ENCODE measurements around the gene PRKCB.

The PRKCB gene

GRCh38 chr16:24062270-24062817 lies 226.6 kb downstream of the PRKCB start:
- no peaks in the 10 kb centered on the region for H3K4me1 ChIP-seq (ENCODE audit: insufficient read depth, poor library complexity, severe bottlenecking)
- ATAC-seq (ENCODE audit: low read depth), result no peak
- peaks cover 12% of the 10 kb centered on the region for H3K27me3 ChIP-seq (ENCODE audit: insufficient read depth, poor library complexity, severe bottlenecking)
- DNase-seq (ENCODE audit: low spot score), result no peak
- H3K9me3 ChIP-seq (ENCODE audit: severe bottlenecking), result no peaks in the 10 kb centered on the region
- no peak overlapping the region for H3K4me3 ChIP-seq (ENCODE audit: severe bottlenecking)
- no peaks in the 10 kb centered on the region for H3K36me3 ChIP-seq (ENCODE audit: low read depth)
- no peak overlapping the region for H3K27ac ChIP-seq (ENCODE audit: poor library complexity, severe bottlenecking)
- no peak for TF ChIP-seq CTCF (IDR thresholded peaks at IDR 0.05; ENCODE audit: poor library complexity, severe bottlenecking)

GRCh38 chr16:24069036-24069590 lies 233.3 kb downstream of the PRKCB start:
- H3K9me3 ChIP-seq (ENCODE audit: severe bottlenecking), result no peaks in the 10 kb centered on the region
- H3K36me3 ChIP-seq (ENCODE audit: low read depth), result no peaks in the 10 kb centered on the region
- DNase-seq (ENCODE audit: low spot score) (no peak), ATAC-seq (ENCODE audit: low read depth) (no peak)
- no peaks in the 10 kb centered on the region for H3K4me1 ChIP-seq (ENCODE audit: insufficient read depth, poor library complexity, severe bottlenecking)
- no peak overlapping the region for H3K4me3 ChIP-seq (ENCODE audit: severe bottlenecking)
- no peak for TF ChIP-seq CTCF (IDR thresholded peaks at IDR 0.05; ENCODE audit: poor library complexity, severe bottlenecking)
- peaks cover 8% of the 10 kb centered on the region for H3K27me3 ChIP-seq (ENCODE audit: insufficient read depth, poor library complexity, severe bottlenecking)
- H3K27ac ChIP-seq (ENCODE audit: poor library complexity, severe bottlenecking), result no peak overlapping the region

- Histone ChIP-seq H3K36me3 (ENCODE audit: low read depth) (no peaks in the 10 kb centered on the region), H3K27me3 (ENCODE audit: insufficient read depth, poor library complexity, severe bottlenecking) (peaks cover 4% of the 10 kb centered on the region), H3K27ac (ENCODE audit: poor library complexity, severe bottlenecking) (no peak overlapping the region), H3K4me3 (ENCODE audit: severe bottlenecking) (no peak overlapping the region), H3K4me1 (ENCODE audit: insufficient read depth, poor library complexity, severe bottlenecking) (no peaks in the 10 kb centered on the region), H3K9me3 (ENCODE audit: severe bottlenecking) (no peaks in the 10 kb centered on the region)
- peak; percentile 36 for TF ChIP-seq CTCF (IDR thresholded peaks at IDR 0.05; ENCODE audit: poor library complexity, severe bottlenecking)
- DNase-seq (ENCODE audit: low spot score) (no peak), ATAC-seq (ENCODE audit: low read depth) (peak; percentile 55; the same call in 1 of the 3 replicates)
Measured at GRCh38 chr16:24070851-24071250, 235.1 kb downstream of the PRKCB start.

- ATAC-seq (ENCODE audit: low read depth) (no peak), DNase-seq (ENCODE audit: low spot score) (no peak)
- H3K4me3 ChIP-seq (ENCODE audit: severe bottlenecking), result no peak overlapping the region
- no peaks in the 10 kb centered on the region for H3K9me3 ChIP-seq (ENCODE audit: severe bottlenecking)
- no peaks in the 10 kb centered on the region for H3K36me3 ChIP-seq (ENCODE audit: low read depth)
- no peak overlapping the region for H3K27ac ChIP-seq (ENCODE audit: poor library complexity, severe bottlenecking)
- no peak for TF ChIP-seq CTCF (IDR thresholded peaks at IDR 0.05; ENCODE audit: poor library complexity, severe bottlenecking)
- no peaks in the 10 kb centered on the region for H3K4me1 ChIP-seq (ENCODE audit: insufficient read depth, poor library complexity, severe bottlenecking)
- H3K27me3 ChIP-seq (ENCODE audit: insufficient read depth, poor library complexity, severe bottlenecking), result no peaks in the 10 kb centered on the region
Measured at GRCh38 chr16:24071666-24072360, 236.0 kb downstream of the PRKCB start.

GRCh38 chr16:24073321-24073720 lies 237.5 kb downstream of the PRKCB start:
- H3K27ac ChIP-seq (ENCODE audit: poor library complexity, severe bottlenecking), result no peak overlapping the region
- H3K36me3 ChIP-seq (ENCODE audit: low read depth), result no peaks in the 10 kb centered on the region
- H3K4me3 ChIP-seq (ENCODE audit: severe bottlenecking), result no peak overlapping the region
- H3K4me1 ChIP-seq (ENCODE audit: insufficient read depth, poor library complexity, severe bottlenecking), result no peaks in the 10 kb centered on the region
- TF ChIP-seq CTCF (IDR thresholded peaks at IDR 0.05; ENCODE audit: poor library complexity, severe bottlenecking), result no peak
- H3K9me3 ChIP-seq (ENCODE audit: severe bottlenecking), result no peaks in the 10 kb centered on the region
- ATAC-seq (ENCODE audit: low read depth) (no peak), DNase-seq (ENCODE audit: low spot score) (no peak)
- H3K27me3 ChIP-seq (ENCODE audit: insufficient read depth, poor library complexity, severe bottlenecking), result no peaks in the 10 kb centered on the region

All from RWPE2 (cell line).